SIG-M5 treated with dmso at 0.1 percent for 504 hours (cell line): ENCODE results near the gene ATIC.

Experiments
- DNase-seq: peaks from one replicate; lab custom pipeline; 2025; ENCODE audit not compliant: unreplicated experiment; lab: John Stamatoyannopoulos, UW

Gene ATIC

DNA sequence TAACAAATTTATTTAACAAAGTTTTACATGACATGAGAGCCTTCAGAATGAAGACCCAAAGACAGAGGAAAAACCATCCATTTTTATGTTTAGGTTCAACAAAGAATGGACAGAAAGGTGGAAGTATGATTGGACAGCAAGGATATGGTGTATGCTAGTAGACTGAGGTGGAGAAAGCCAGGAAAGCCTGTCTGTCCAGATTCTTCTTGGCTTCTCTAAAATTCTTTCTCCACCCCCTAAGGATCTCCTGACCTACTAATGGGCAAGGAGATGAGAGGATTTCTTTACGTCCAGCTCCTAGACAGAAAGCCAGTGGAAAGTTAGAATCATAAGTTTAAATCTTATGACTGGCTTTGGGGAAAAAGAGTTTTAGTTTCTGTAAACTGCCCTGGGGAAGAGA is 3.0 kb downstream of the ATIC start:
- peak; percentile 49 for DNase-seq

DNA sequence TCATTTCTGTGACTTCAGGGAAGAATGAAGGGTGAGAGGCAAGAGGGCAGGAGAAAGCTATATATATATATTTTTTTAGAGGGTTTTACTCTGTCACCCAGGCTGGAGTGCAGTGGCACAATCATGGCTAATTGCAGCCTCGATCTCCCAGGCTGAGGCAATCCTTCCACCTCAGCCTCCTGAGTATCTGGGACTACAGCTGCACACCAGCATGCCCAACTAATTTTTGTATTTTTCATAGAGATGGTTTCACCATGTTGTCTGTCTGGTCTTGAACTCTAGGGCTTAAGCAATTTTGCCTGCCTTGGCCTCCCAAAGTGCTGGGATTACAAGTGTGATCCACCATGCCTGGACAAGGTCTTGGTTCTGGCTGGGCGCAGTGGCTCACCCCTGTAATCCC is 3.4 kb downstream of the ATIC start:
- DNase-seq: no peak

DNA sequence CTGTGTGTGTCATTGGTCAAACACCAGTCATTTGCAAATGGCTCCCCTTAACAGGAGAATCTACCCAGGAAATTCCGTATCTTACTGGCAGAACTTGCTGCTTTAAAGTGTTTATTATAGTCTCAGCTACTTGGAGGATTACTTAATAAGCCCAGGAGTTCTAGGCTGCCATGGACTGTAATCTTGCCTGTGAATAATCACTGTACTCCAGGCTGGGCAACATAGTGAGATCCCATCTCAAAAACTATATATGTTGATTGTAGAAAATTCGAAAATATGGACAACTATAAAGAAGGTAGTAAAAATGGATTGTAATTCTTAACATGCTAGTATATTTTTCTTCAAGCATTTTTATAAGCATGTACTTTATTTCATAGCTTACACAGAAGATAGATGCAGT is 4.5 kb downstream of the ATIC start:
- DNase-seq: no peak

- no peak for DNase-seq
Measured at GRCh38 chr2:215319500-215319899, 7.6 kb downstream of the ATIC start.

- DNase-seq: no peak
Measured at GRCh38 chr2:215320102-215320501, 8.2 kb downstream of the ATIC start.

DNA sequence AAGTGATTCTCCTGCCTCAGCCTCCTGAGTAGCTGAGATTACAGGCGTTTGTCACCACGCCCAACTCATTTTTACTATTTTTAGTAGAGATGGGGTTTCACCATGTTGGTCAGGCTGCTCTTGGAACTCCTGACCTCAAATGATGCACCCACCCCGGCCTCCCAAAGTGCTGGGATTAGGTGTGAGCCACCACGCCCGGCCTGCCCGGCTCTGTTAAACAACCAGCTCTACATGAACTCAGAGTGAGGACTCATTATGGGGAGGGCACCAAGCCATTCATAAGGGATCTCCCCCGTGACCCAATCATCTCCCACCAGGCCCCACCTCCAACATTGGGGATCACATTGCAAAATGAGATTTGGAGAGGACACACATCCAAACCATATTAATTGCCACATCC is 8.8 kb downstream of the ATIC start:
- DNase-seq: no peak

DNA sequence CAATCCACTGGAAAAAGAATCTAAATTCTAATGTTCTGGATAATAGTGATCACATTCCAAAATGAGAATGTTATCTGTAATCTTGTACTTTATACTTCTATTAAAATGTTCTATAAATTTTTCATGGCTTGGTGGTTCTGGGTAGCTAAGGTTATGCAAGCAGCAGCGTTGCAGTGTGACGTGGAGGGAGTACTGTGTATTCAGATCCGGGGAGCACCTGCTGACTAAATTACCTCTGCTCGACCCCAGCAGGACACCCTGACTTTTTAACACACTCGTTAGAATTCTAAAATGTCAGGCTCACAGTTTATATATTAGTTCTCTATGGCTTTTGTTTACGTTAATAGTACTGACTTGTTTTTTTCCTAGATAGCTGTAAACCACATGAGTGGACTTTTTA is 13.0 kb downstream of the ATIC start:
- DNase-seq: no peak

GRCh38 chr2:215328066-215328465 is 16.2 kb downstream of the ATIC start:
- no peak for DNase-seq

DNA sequence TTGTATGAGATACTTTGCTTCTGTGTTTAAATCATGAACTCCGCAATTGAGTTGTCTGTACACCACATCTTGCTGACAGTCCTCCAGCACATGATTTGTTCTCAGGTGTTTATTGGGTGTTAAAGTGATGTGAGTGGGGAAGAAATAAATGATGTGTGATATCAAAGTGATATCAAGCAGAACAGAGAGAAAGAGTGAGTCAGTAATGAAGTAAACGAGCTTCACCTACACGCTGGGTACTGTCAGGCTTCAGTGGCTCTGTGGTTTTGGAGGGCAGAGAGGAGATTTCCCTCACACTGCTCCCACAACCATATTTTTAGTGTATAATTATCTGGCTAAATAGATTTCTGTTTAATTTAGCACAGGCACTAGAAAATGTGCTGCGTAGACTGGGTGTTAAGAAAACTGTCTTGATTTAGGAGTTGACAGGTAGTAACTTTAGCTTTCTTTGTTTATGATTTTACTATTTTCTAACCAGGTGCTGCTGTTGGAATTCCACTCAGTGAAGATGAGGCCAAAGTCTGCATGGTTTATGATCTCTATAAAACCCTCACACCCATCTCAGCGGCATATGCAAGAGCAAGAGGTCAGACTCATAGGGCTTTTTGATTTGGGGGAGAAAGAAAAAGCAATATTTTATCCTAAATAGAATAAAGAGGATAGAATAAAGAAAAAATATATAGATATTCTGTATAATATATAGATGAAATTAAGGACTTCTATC is 21.2 kb downstream of the ATIC start:
- no peak for DNase-seq

DNA sequence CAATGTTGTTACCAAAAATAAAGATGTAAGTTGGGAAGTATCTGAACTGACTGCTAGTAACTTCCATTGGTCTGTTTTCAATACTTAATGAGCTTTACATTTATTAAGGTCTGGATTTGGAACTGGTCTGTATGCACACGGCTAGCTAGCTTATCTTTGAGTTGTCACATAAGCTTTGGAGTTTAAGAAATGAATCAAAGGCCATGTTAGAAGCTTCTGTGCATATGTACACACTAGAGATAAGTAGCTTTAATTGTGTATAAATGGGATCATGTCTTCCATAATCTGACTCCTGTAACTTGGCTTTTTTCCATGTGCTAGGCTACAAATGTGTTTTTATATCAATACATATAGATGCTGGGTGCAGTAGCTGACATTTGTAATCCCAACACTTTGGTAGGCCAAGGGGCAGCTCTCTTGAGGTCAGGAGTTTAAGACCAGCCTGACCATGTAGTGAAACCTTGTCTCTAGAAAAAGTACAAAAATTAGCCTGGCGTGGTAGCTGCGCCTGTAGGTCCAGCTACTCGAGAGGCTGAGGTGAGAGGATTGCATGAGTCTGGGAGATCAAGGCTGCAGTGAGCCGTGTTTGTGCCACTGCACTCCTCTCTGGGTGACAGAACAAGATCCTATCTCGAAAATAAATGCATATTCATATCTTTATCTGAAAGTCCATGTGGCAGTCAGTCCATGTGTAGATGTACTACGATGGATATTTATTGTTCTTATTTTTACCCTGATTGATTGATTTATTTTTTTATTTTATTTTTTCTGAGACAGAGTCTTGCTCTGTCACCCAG is 27.2 kb downstream of the ATIC start:
- no peak for DNase-seq

DNA sequence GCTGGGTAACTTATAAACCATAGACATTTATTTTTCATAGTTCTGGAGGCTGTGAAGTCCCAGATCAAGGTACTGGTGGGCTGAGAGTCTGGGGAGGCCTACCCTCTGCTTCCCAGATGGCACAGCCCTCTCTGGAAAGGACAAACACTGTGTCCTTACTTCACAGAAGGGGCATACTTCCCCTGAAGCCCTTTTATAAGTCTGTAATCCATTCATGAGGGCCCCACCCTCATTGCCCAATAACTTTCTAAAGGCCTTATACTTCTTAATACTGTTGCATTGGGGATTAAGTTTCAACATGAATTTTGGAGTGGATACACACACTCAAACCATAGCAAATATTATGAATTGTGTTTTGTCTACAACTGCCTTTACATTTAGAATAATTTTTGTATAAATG is 36.0 kb downstream of the ATIC start:
- no peak for DNase-seq

- no peak for DNase-seq
Measured at GRCh38 chr2:215352602-215353001, 40.7 kb downstream of the ATIC start.

DNA sequence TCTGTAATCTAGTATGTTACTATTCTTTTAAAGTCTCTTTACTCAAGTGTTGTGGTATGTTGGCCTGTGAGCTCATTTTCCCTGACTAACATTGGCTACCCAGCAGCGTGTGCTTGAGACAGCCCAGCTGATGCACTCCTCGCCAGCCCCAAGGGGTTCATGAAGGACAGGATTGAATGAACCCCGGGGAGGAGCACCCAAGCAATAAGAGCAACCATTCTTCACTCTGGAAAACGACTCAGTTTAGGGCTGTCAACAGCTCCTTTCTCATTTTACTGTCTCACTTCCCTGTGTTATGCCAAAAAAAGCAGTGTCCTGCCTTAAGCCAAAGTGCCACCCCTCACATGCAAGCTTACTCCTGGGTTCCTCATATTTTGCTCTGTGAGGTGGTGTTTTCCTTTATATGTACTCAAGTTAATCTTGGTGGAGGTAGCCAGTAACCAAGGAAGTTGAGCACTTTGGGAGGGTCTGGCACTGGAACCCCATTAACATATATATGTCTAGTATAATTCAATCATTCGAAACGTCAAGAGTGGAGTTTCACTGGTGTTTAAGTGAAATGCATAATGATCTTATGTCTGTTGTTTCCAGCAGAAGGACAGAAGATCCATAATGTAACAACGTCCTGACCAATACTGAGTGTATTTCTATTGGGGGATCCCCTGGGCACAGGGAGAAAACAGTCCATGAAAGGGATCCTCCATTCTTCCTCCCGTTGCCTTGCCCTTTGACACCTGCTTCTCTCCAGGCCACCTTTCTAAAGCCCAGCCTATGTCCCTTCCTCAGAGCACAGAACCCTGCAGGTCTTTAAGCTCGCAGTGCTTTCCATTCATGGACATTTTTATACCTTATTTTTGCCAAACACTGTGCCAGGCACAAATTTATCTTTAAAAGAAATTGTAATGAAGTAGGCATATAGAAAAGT is 43.2 kb downstream of the ATIC start:
- DNase-seq: no peak

- DNase-seq: no peak
Measured at GRCh38 chr2:215355801-215356200, 43.9 kb downstream of the ATIC start.

DNA sequence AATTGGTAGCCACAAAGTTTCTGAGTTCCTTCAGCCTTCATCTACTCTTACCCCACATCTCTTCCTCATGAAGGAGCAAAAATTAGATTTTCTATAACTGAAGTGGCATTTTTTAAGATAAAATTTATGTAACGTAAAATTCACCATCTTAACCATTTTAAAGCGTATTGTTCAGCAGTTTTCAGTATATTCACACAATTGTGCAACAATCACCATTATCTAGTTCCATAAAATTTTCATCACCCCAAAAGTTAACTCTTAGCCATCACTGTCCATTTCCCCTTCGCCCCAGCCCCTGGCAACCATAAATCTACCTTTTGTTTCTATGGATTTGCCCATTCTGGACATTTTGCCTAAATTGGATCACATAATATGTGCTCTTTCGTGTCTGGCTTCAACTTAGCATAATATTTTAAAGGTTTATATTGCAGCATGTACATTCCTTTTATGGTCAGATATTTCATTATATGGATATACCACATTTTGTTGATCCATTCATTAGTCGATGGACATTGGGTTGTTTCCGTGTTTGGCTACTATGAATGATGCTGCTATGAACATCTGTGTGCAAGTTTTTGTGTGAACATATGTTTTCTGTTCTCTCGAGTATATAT is 44.6 kb downstream of the ATIC start:
- DNase-seq: no peak

DNA sequence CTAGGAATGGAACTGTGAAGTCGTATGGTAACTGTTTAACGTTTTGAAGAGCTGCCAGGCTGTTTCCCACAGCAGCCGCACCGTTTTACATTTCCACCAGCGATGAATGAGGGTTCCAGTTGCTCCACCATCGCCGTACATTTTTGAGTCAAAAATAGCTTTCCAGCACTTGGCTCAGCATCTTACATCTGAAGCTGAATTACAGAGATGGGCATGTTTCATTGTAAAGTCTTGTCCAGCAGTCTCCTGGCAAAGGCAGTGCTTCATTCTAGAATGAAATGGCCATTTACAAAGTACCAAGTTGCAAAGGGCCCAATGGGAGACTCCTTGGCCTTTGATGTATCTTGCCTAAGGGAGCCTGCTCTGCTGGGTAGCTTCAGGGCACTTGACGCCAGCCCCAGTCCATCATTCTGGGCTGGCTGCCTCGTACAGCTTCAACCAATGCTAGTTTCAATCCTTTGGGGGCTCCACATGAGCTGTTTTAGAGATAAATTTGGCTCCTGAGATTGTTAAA is 45.1 kb downstream of the ATIC start:
- DNase-seq: no peak

GRCh38 chr2:215357660-215358059 is 45.8 kb downstream of the ATIC start:
- DNase-seq: no peak

DNA sequence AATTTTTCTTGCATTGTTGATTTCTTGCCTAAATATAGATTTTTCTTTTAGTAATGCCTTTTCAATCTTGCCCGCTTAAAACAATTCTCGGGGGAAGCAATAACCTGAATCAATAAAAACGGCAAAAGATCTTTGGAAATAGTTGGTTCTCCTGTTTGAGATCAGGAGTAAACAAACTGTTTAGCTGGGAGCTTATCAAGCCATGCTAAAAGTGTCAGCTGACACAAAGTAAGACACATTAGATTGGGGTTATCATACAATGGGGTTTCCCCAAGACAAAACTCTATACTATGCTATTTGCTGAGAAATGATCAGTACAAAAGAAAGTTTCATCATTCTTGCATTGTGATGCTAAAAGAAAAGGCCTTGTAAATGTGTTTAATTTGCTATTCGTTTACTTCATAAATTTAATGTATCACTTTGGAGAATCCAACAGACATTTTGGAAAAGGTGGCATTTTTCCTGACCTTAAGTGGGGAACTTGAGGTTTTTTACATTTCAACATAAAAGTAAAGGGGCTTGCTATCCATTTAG is 46.5 kb downstream of the ATIC start:
- no peak for DNase-seq

DNA sequence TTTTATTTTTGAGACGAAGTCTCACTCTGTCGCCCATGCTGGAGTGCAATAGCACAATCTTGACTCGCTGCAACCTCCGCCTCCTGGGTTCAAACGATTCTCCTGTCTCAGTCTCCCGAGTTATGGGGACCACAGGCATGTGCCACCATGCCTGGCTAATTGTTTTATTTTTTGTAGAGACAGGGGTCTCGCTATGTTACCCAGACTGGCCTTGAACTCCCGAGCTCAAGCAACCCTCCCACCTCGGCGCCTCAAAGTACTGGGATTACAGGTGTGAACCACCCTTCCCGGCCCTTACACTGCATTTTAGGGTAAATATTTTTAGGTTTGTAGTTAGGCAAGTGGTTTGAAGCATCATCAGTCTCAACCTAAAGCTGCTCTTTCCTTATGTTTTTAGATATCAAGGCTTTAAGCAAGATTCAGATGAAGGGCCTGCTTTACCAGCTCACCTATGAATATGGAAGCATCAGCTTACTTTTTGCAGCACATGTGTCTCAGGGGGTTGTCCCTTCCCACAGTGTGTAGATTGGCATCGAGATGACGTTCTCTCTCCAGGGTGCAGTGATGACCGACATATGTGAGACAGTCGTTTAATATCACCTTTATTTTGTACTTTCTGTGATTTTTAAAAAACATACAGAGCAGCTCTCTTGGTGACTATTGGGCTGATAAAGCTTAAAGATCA is 47.2 kb downstream of the ATIC start:
- DNase-seq: no peak

DNA sequence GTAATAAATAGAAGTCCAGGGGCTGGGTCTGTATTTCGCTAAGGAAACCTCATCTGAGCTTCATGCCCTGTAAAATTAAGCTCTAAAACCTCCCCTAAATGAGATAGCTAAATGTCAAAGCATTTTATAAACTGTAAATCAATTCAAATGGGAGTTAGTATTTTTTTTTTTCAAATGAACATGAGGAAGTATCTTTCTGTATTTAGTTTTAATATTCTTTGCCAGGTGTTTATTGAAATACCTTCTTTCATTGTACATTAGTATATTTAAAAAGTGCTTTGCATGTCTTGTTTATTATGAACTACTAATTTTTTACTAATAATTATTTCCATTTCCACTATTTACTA is 47.7 kb downstream of the ATIC start:
- DNase-seq: no peak
